Globus pallidus (tissue), 1 donor: ENCODE measurements around the gene IRX3.
A peak's percentile ranks its signal among the peaks of the same experiment; 100 is the strongest.

Experiments
- DNase-seq: peaks from one replicate; pipeline ENCODE4 v3.0.0-alpha.2; 2015; ENCODE audit warnings: low spot score

Gene IRX3

DNA sequence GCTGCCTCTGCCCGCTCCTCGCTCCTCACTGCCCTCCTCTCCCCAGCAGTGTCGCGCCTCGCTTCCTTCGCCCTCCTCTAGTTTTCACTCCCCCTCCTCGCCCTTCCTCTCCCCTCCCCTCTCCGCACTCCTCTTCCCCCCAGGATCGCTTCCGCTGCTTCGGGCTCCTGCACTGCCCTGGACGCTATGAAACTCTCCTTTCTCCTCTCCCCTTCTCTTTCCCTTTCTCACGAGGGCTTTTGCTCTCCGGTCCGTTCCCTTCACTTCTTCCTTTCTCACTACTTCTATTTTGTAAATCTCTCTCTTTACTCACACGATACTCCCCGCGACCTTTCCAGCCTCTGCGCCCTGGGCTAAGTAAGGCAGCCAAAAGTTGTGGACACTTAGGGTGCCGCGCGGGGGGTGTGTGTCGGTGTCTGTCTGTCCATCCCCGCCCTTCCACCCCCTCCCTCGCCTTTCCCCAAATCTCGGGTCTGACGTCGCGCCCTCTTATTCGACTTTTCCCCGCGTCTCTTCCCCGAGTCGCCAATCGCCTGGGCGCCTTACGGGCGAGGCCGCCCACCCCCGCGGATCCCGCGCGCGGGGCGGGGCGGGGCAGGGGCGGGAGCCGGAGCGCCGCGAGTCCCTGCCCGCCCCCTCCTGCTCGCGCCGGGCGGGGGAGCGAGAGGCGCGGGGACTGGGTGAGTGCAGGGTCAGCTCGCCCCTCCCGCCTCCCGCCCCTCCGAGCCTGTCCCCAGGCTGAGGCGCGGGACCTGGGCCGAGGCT, at the start of gene IRX3:
Gene IRX3 (minus strand): TSS at position 422 of the 765 bp plus-strand sequence. CDS start 737 bp downstream, outside the sequence.
- peak; percentile 35 for DNase-seq

DNA sequence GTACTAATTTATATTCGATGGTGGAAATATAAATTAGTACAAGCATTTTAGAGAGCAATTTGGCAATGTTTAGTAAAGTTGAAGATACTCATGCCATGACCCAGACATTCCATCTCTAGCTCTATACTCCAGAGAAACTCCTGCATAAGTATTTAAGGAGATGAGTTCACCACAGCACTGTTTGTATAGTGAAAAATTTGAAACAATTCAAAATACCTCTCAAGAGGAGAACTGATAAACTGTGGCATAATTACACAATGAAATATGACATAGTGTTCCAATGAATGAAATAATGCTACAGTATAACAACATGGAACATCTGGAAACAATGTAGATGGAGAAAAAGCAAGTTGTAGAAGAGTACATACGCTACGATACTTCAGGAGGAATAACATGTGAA, 48.6 kb upstream of the IRX3 start:
- DNase-seq: no peak

DNA sequence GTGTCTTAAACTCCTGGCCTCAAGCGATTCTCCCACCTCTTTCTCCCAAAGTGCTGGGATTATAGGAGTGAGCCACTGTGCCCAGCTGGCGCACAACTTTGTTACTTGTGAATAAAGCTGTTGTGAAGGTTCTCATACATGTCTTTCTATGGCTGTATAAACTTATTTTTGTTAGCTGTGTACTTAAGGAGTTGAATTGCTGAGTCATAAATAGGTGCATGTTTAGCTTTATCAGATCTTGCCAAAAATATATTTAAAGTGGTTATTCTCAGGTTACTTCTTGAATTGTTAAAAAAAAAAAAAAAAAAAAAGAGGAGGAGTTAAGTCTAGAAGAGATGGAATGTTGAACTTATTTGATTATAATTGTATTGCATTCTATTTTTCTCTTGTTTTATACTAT, 47.6 kb upstream of the IRX3 start:
- DNase-seq: no peak

- DNase-seq: no peak
Measured at GRCh38 chr16:54331241-54332002, 44.8 kb upstream of the IRX3 start.

- no peak for DNase-seq
Measured at GRCh38 chr16:54327609-54328008, 41.0 kb upstream of the IRX3 start.

DNA sequence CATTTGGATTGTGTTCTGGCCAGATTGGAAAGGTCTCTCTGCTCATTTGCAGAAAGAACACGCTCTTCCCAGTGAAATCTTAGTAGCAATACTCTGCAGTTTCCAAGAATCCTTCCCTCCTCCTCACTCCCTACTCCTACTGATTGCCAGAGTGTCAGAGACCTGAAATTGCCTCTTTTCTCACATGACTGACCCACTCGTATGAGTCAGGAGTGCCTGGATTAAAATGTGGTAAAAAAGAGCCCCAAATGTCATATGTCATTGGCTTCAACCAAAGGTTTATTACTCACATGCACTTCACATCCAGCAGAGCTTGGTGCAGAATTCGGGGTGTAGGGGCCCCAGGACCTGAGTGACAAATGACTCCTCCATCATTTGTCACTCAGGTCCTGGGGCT, 39.7 kb upstream of the IRX3 start:
- DNase-seq: no peak

DNA sequence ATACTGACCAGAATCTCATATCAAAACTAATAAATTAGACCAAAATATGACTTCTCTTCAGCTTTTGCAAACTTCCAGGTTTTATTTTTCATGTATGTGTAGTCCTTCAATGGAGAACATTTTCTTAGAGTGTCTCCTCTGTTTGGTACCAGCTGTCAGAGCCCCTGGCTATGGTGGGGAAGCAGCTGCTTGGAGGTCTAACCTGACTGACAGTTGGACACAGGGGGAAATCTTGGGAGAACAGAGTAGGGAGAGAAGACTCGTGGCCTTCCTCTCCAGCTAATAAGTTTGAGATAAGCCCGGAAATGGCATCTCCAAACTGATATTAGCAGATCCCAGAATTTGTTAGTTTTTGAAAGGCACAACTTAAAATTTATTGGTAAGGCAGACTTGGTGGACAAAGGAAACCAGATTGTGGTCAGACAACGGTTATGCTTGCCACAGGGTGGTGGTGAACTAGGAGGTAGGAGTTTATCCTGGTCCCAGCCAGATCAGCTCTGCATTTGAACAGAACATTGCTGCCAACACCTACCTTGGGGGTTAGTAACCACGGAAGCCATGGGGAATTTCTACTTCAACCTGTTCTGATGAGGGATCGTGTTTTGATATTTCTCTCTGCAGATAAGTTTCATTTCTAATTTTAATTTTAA, 39.2 kb upstream of the IRX3 start:
- no peak for DNase-seq

GRCh38 chr16:54324716-54325115, 38.1 kb upstream of the IRX3 start:
- DNase-seq: no peak

DNA sequence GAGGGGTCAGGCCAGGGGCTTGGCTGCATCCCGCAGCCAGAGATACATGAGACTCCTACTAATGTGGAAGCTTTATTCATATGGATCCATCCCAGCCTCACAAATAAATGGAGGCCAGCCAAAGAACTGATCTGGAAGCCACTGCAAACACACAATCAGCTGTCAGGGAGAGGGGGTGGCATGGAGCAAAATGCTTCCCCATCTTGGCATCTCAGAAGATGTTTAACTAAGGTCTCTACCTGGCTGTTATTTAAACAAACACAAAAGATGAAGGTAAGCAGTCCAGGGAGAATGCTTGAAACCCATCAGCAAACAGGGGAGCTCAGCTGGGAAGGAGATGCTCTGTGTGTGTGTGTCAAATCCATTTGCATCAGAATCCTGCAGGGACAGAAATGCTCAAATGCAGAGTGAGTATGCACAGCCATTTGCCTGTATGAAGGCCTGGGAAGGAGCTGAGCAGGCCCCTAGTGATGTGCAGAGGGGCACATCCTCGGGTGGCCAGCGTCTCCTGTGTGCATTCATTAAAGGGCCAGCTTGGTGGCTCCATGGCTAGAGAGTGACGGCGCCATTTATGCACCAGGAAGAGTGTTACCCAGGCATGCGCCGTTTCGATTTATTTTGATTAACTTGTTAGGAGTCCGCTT, 34.2 kb upstream of the IRX3 start:
- DNase-seq: no peak

GRCh38 chr16:54318941-54319340, 32.4 kb upstream of the IRX3 start:
- no peak for DNase-seq

DNA sequence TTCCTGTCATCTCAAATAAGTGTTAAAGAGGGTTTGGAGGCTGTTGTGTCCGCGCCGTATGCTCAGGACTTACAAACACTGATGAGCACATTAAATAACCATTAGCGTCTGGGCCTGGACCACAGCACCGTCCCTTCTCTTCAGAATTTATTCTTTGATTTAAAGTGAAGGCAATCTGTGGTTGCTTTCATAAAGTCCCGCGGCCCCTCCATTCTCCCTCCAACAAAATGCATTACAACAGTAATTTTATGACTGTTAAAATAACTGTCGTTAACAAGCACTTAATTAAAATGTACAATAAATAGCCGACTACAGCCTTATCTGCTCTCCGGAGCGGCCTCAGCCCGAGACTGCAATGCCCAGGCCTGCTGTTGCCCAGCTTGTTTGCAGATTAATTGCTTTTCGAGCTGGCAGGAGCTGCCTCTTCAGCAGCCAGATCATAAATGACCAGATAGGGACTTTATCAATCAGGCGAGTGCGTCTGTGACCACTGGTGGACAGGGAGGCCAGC, 30.6 kb upstream of the IRX3 start:
- DNase-seq: no peak

- no peak for DNase-seq
Measured at GRCh38 chr16:54316095-54316889, 29.7 kb upstream of the IRX3 start.

DNA sequence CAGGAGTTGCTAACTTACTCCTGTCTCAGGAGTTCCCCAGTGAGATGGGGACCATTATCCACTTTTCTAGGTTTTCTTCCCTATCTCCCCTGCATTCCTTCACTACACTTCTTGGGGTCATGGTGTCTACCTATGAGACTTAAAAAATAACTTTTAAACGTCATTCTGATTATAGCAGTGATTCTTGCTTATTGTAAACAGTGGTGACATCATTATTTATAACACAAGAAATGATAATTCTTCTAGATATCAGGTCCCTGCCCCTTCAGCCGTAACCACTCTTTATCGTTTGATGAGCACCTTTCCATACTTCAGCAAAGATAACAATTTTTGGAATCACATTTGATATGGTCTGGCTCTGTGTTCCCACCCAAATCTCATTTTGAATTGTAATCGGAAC, 27.2 kb upstream of the IRX3 start:
- no peak for DNase-seq

GRCh38 chr16:54312502-54312991, 26.0 kb upstream of the IRX3 start:
- DNase-seq: no peak

GRCh38 chr16:54309341-54309740, 22.8 kb upstream of the IRX3 start:
- DNase-seq: no peak

DNA sequence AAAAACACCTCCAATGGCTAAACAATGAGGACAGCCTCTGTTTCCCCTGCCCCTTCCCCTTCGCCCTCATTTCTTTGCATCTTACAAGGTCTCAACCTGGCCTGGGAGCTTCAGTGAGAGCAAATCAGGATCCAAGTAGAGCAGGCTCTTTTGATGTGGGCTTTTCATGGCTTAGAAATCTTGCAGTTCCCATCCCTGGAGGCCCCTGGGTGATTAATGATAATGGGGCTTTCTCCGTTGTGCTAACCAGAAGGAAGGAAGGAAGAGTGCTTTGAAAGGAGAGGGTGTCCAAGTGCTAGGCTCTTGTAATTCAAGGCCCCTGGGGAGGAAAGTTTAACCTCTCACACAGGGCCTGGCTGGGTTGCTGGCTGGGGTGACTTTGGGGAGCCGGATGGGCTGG, 18.5 kb upstream of the IRX3 start:
- DNase-seq: no peak

- DNase-seq: no peak
Measured at GRCh38 chr16:54303613-54304012, 17.0 kb upstream of the IRX3 start.

- no peak for DNase-seq
Measured at GRCh38 chr16:54297154-54297553, 10.6 kb upstream of the IRX3 start.

DNA sequence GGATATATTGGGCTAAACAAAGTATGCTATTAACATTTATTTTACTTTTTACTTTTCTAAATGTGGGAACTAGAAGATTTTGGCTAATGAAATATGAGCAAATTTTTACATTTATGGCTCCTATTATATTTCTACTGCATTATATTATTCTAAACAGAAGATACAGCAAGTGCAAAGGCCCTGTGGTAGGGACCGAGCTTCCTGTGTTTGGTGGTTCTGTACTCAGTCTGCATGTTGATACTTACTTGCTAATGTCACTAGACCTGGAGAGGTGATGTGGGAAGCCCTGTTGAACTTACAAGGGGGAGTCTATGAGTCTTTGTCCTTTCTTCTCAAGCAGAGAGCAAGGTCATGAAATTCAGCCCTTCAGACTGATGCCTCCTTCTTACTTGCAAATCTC, 10.0 kb upstream of the IRX3 start:
- DNase-seq: no peak

DNA sequence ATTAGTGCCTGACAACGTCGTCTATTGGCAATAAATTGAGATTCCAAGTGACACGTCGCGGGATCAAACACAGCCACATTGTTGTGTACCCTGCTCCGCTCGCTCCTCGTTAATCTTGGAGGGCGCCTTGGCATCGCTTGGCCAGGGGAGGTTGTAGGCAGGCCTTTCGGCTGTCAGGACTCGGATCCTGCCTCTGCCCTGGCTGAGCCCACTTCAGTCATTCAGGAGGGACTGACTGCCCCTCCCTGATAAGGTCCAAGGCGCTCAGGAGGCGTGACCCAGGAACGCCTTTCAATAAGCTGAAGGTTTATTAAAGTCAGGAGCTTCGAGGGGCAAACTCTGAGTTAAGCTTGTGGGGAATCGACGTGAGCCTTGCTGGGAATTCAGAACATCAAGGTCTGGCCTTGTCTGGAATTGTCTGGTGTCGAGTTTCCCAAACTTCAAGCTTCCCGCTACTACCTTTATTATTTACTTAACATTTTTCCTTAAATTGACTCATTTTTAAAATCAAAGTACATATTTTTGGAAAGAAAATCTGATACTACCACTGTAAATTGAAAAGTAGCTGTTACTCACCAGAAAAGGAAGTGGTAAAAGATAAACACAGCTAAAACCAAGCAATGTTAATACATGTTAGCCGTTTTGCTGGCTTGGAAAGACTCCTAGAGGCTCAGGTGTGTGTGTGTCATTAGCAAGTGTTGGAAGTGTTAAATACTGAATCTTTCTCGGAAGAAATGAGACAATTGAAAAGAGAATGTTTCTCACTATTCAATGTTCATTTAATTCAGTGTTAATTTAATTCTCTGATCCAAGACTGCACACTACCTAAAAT, 5.3 kb upstream of the IRX3 start:
- DNase-seq: no peak
